Kidney epithelial cell (primary cell): Measurements from ENCODE around the gene BNIP5. TPM values are rescaled to one million over a fixed set of nuclear protein-coding genes. Genes with fewer than 3 reads are reported as not detected.

Experiments
- DNase-seq: peaks from one replicate; pipeline ENCODE4 v3.0.0-alpha.2; 2010; ENCODE audit warnings: low read depth
- H3K27me3 ChIP-seq: 2 replicates; pipeline ENCODE4 v1.6.0; 2011; ENCODE audit warnings: low read length; ENCODE audit not compliant: control insufficient read depth, insufficient read depth
- H3K36me3 ChIP-seq: 2 replicates; pipeline ENCODE4 v1.5.1; 2011; ENCODE audit warnings: low read length; ENCODE audit not compliant: control insufficient read depth, insufficient read depth
- H3K4me3 ChIP-seq: 2 replicates; pipeline ENCODE4 v1.5.1; 2011; ENCODE audit warnings: low read depth, mild to moderate bottlenecking, control low read depth, low read length
- CTCF ChIP-seq: IDR thresholded peaks from 2 replicates; pipeline ENCODE4 v1.5.1; 2011; ENCODE audit warnings: mild to moderate bottlenecking, moderate library complexity, low read length, control low read depth, inconsistent platforms; ENCODE audit not compliant: insufficient read depth, poor library complexity, severe bottlenecking
- total RNA-seq: library from RNA; depleted of rRNA; stranded (reverse); fragments of >200 nt; gene quantifications from 2 replicates; pipeline ENCODE4 v1.2.3, GENCODE V29; 2015

BNIP5 gene
- total RNA-seq, 1 donor from 2014 or later = not detected

DNA sequence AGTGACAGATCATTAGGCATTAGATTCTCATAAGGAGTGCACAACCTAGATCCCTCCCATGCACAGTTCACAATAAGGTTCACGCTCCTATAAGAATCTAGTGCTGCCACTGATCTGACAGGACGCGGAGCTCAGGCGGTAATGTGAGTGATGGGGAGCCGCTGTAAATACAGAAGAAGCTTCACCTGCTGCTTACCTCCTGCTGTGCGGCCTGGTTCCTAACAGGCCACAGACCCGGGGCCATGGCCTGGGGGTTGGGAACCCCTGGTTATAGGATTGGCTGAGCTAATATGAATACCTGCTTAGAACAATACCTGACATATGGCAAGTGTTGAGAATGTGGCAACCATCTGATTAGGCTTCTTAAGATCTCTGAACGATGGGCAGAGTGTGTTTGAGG is 64.5 kb downstream of the BNIP5 start:
- TF ChIP-seq CTCF = no peak

GRCh38 chr6:36269834-36270705 is 66.6 kb downstream of the BNIP5 start, which contains the start of gene PNPLA1:
Gene PNPLA1, plus strand, starts transcription at chr6:36270060. Its CDS starts 400 bp downstream, at chr6:36270460.
- no peak within 1 kb of the TSS for H3K4me3 ChIP-seq
- H3K27me3 ChIP-seq = peaks cover 15% of the 10 kb centered on the region
- DNase-seq = no peak
- no peak for TF ChIP-seq CTCF
- no peaks in the 10 kb centered on the region for H3K36me3 ChIP-seq

More for the DNA sequence above, 64.5 kb downstream of the BNIP5 start:
- H3K36me3 ChIP-seq = no peaks in the 10 kb centered on the region
- no peak overlapping the region for H3K4me3 ChIP-seq
- DNase-seq = no peak
- H3K27me3 ChIP-seq = peaks cover 15% of the 10 kb centered on the region

GRCh38 chr6:36268478-36269275 is 68.0 kb downstream of the BNIP5 start:
- Histone ChIP-seq H3K27me3 (peaks cover 12% of the 10 kb centered on the region), H3K4me3 (no peak overlapping the region), H3K36me3 (no peaks in the 10 kb centered on the region)
- TF ChIP-seq CTCF = no peak
- no peak for DNase-seq

- Histone ChIP-seq H3K27me3 (peaks cover 12% of the 10 kb centered on the region), H3K36me3 (no peaks in the 10 kb centered on the region), H3K4me3 (no peak overlapping the region)
- no peak for DNase-seq
- no peak for TF ChIP-seq CTCF
Measured at GRCh38 chr6:36267731-36268477, 68.8 kb downstream of the BNIP5 start.

- H3K4me3 ChIP-seq = no peak overlapping the region
- H3K36me3 ChIP-seq = no peaks in the 10 kb centered on the region
- no peak for TF ChIP-seq CTCF
- H3K27me3 ChIP-seq = peaks cover 12% of the 10 kb centered on the region
- no peak for DNase-seq
Measured at GRCh38 chr6:36266913-36267644, 69.6 kb downstream of the BNIP5 start.
